SK-N-SH treated with all-trans-retinoic acid at 6 μM for 48 hours (cell line): ENCODE measurements around the gene TMEM121B.

Experiments used
- ATAC-seq: fragments of 200-7000 bp; cut with Tn5 transposase; 3 replicates; pipeline ENCODE4 v1.9.1; 2020; ENCODE audit warnings: mild to moderate bottlenecking, moderate library complexity
- ARNTL ChIP-seq: fragments of 450-650 bp; formaldehyde crosslinking; IDR thresholded peaks from 2 replicates; pipeline ENCODE4 v1.5.0; 2020; ENCODE audit warnings: low read depth, mild to moderate bottlenecking, moderate library complexity, borderline replicate concordance
- BACH2 ChIP-seq: fragments of 250-450 bp; sonication (Bioruptor Pico); IDR thresholded peaks from 2 replicates; pipeline ENCODE4 v1.9.0; 2021; ENCODE audit warnings: mild to moderate bottlenecking, borderline replicate concordance
- CSDC2 ChIP-seq: fragments of 250-450 bp; sonication (Bioruptor Pico); IDR thresholded peaks from 2 replicates; pipeline ENCODE4 v1.5.0; 2020; ENCODE audit warnings: mild to moderate bottlenecking, moderate library complexity
- ESRRG ChIP-seq: fragments of 250-450 bp; sonication (Bioruptor Pico); IDR thresholded peaks from 2 replicates; pipeline ENCODE4 v1.6.1; 2021; ENCODE audit warnings: mild to moderate bottlenecking
- GLIS3 ChIP-seq: fragments of 250-450 bp; sonication (Bioruptor Pico); IDR thresholded peaks from 2 replicates; pipeline ENCODE4 v1.5.0; 2020; ENCODE audit warnings: mild to moderate bottlenecking, moderate library complexity
- ISL1 ChIP-seq: fragments of 250-450 bp; sonication (Bioruptor Pico); IDR thresholded peaks from 2 replicates; pipeline ENCODE4 v2.1.2; 2022; ENCODE audit warnings: mild to moderate bottlenecking, moderate library complexity
- OSR1 ChIP-seq: fragments of 250-450 bp; sonication (Bioruptor Pico); IDR thresholded peaks from 2 replicates; pipeline ENCODE4 v1.8.0; 2022; ENCODE audit warnings: moderate library complexity, mild to moderate bottlenecking, inconsistent platforms
- PATZ1 ChIP-seq: fragments of 250-450 bp; sonication (Bioruptor Pico); IDR thresholded peaks from 2 replicates; pipeline ENCODE4 v1.8.0; 2020; ENCODE audit warnings: mild to moderate bottlenecking, moderate library complexity, borderline replicate concordance
- PPARA ChIP-seq: fragments of 250-450 bp; sonication (Bioruptor Pico); IDR thresholded peaks from 2 replicates; pipeline ENCODE4 v1.5.0; 2020; ENCODE audit warnings: mild to moderate bottlenecking, borderline replicate concordance
- RARB ChIP-seq: fragments of 250-450 bp; sonication (Bioruptor Pico); IDR thresholded peaks from 2 replicates; pipeline ENCODE4 v1.8.0; 2021; ENCODE audit warnings: mild to moderate bottlenecking, moderate library complexity
- SNAI2 ChIP-seq: fragments of 250-450 bp; sonication (Bioruptor Pico); IDR thresholded peaks from 2 replicates; pipeline ENCODE4 v1.5.0; 2020; ENCODE audit warnings: mild to moderate bottlenecking, moderate library complexity
- TCF4 ChIP-seq: fragments of 250-450 bp; sonication (Bioruptor Pico); IDR thresholded peaks from 2 replicates; pipeline ENCODE4 v1.8.0; 2021; ENCODE audit warnings: mild to moderate bottlenecking, moderate library complexity, borderline replicate concordance
- TOX ChIP-seq: fragments of 250-450 bp; sonication (Bioruptor Pico); IDR thresholded peaks from 2 replicates; pipeline ENCODE4 v1.8.0; 2021; ENCODE audit warnings: mild to moderate bottlenecking, moderate library complexity, borderline replicate concordance
- TSHZ2 ChIP-seq: fragments of 250-450 bp; sonication (Bioruptor Pico); IDR thresholded peaks from 2 replicates; pipeline ENCODE4 v1.5.0; 2020; ENCODE audit warnings: mild to moderate bottlenecking, moderate library complexity
- ZC3H10 ChIP-seq: fragments of 250-450 bp; sonication (Bioruptor Pico); IDR thresholded peaks from 2 replicates; pipeline ENCODE4 v1.5.1; 2021; ENCODE audit warnings: mild to moderate bottlenecking, moderate library complexity
- ZFP3 ChIP-seq: fragments of 250-450 bp; sonication (Bioruptor Pico); IDR thresholded peaks from 2 replicates; pipeline ENCODE4 v1.5.0; 2020; ENCODE audit warnings: mild to moderate bottlenecking, moderate library complexity
- ZFP30 ChIP-seq: fragments of 450-650 bp; formaldehyde crosslinking; IDR thresholded peaks from 2 replicates; pipeline ENCODE4 v1.5.0; 2022; ENCODE audit warnings: mild to moderate bottlenecking, moderate library complexity
- ZNF565 ChIP-seq: fragments of 450-650 bp; formaldehyde crosslinking; conservative IDR thresholded peaks from 2 replicates; pipeline ENCODE4 v1.5.0; 2020; ENCODE audit warnings: low read depth, mild to moderate bottlenecking, moderate library complexity
- ZNF70 ChIP-seq: fragments of 450-650 bp; formaldehyde crosslinking; IDR thresholded peaks from 2 replicates; pipeline ENCODE4 v1.5.0; 2020; ENCODE audit warnings: mild to moderate bottlenecking, moderate library complexity
- ZNF8 ChIP-seq: fragments of 450-650 bp; formaldehyde crosslinking; IDR thresholded peaks from 2 replicates; pipeline ENCODE4 v1.5.0; 2020; ENCODE audit warnings: mild to moderate bottlenecking, moderate library complexity

Gene TMEM121B

GRCh38 chr22:17087498-17088131 lies 33.5 kb downstream of the TMEM121B start (continued):
- TF ChIP-seq TSHZ2 = no peak
- TF ChIP-seq TCF4 = no peak
- TF ChIP-seq PATZ1 (CRISPR knock-in tag) = no peak
- TF ChIP-seq ESRRG (CRISPR knock-in tag) = no peak
- TF ChIP-seq RARB = no peak
- TF ChIP-seq ZNF565 (CRISPR knock-in tag) = no peak
- no peak for TF ChIP-seq ZC3H10 (CRISPR knock-in tag)
- no peak for TF ChIP-seq TOX (CRISPR knock-in tag)
- no peak for TF ChIP-seq ISL1
- no peak for TF ChIP-seq ZFP3 (CRISPR knock-in tag)
- TF ChIP-seq BACH2 = no peak
- no peak for TF ChIP-seq CSDC2 (CRISPR knock-in tag)
- no peak for TF ChIP-seq OSR1
- TF ChIP-seq ZNF8 (CRISPR knock-in tag) = no peak
- TF ChIP-seq ARNTL (CRISPR knock-in tag) = no peak
- no peak for TF ChIP-seq PPARA (CRISPR knock-in tag)

GRCh38 chr22:17086788-17087497 lies 34.2 kb downstream of the TMEM121B start:
- ATAC-seq = no peak
- TF ChIP-seq ZC3H10 (CRISPR knock-in tag) (no peak), SNAI2 (CRISPR knock-in tag) (no peak), ZNF70 (no peak), ESRRG (CRISPR knock-in tag) (no peak), OSR1 (no peak), ZNF565 (CRISPR knock-in tag) (no peak)

- ATAC-seq = no peak
Measured at GRCh38 chr22:17086296-17086695, 34.9 kb downstream of the TMEM121B start.

GRCh38 chr22:17085277-17086181 lies 35.6 kb downstream of the TMEM121B start:
- TF ChIP-seq GLIS3 (CRISPR knock-in tag) = no peak
- TF ChIP-seq TSHZ2 = no peak
- no peak for TF ChIP-seq SNAI2 (CRISPR knock-in tag)
- no peak for TF ChIP-seq ZFP30 (CRISPR knock-in tag)
- no peak for TF ChIP-seq ZC3H10 (CRISPR knock-in tag)
- TF ChIP-seq ZNF565 (CRISPR knock-in tag) = no peak
- no peak for TF ChIP-seq TOX (CRISPR knock-in tag)
- no peak for TF ChIP-seq ISL1
- no peak for TF ChIP-seq BACH2
- ATAC-seq = no peak; the same call in 2 of the 3 replicates

More at GRCh38 chr22:17086296-17086695, 34.9 kb downstream of the TMEM121B start:
- no peak for TF ChIP-seq CSDC2 (CRISPR knock-in tag)
